ENCODE results near the gene C12orf75. TPM values are rescaled to one million over a fixed set of nuclear protein-coding genes. Genes with fewer than 3 reads are reported as not detected.
A peak's percentile ranks its signal among the peaks of the same experiment; 100 is the strongest.

The C12orf75 gene
- total RNA-seq: 10 to 100 TPM; 17.4 to 28.5 (median 25.3) TPM

DNA sequence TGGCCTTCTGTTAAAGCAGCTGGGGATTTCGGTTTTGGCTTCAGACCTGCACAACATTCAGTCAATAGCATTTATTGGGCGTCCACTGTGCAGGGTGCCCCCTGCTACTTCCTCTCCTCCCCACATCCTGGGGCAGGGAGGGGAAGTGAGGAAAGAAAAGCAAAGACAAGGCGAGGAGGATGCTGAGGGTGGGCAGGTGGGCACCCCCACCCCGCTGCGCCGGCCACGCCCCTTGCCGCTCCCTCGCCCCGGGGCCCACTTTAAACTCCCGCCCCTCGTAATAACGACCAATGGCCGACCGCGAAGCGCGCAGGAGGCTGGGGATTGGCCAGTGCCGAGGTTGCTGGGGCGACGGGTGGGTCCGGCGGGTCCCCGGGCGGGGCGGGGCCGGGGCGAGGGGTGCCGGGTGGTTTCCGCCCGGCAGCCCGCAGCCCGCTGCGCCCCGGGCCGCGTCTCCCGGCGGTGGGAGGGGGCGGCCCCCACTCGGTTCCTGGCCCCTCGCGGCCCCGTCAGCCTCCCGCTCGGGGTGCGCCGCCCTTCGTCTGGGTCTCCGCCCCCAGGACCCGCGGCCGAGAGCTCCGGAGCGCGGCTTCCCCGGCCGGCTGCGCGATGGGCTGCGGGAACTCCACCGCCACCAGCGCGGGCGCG lies at the start of gene C12orf75:
C12orf75 (plus strand) TSS at position 409 of the 648 bp plus-strand sequence; CDS start at position 610, 201 bp downstream.
- WGBS: 0% methylated on average over 3 of the region's 66 CpGs
- no peak for TF ChIP-seq POLR2A (IDR thresholded peaks at IDR 0.05)
- Histone ChIP-seq H3K27ac (peak within 1 kb of the TSS; percentile 68), H3K4me3 (peak within 1 kb of the TSS; percentile 79), H3K27me3 (no peaks in the 10 kb centered on the region), H3K9me3 (no peaks in the 10 kb centered on the region), H3K36me3 (no peaks in the 10 kb centered on the region), H3K4me1 (peaks cover 26% of the 10 kb centered on the region)
- DNase-seq (ENCODE audit: low spot score in 2 of 2): peak; percentile 85 to 86

DNA sequence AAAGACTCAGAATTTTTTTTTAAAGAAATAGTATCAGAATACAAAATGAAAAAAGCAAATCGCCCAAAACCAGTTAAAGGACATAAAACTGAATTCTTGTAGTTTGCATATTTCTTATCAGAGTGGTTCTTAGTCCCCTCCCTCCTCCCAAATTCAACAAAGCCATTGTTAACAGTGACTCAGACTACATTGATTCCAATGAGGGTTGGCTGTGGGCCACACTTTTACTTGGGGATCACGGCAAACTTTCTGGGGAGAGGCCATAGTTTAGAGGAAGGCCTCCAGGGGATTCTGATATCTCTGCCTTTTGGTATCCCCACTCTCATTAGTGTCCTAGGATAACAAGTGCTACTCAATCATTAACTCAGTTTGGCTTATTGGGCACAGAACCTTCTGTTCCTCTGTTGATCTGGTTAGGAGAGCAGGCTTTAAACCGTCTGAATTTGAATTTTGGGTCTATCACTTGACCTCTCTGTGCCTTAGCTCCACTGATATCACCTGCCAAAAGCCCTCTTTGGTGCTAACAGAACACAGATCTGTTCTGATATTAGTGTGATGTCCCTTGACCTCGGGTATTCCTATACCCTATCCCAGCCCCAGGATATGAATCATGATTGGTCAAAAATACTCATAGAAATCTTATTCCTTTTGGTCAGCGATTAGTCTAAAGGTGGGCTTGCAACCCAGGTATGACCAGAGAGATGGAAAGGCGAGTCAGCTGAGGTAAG lies 49.4 kb upstream of the C12orf75 start:
- no peaks in the 10 kb centered on the region for H3K27me3 ChIP-seq
- H3K4me1 ChIP-seq: peaks cover 9% of the 10 kb centered on the region
- no peak for DNase-seq (ENCODE audit: low spot score in 2 of 2)
- H3K4me3 ChIP-seq: no peak overlapping the region
- H3K36me3 ChIP-seq: no peaks in the 10 kb centered on the region
- no peak overlapping the region for H3K27ac ChIP-seq
- TF ChIP-seq, protein P1, sequence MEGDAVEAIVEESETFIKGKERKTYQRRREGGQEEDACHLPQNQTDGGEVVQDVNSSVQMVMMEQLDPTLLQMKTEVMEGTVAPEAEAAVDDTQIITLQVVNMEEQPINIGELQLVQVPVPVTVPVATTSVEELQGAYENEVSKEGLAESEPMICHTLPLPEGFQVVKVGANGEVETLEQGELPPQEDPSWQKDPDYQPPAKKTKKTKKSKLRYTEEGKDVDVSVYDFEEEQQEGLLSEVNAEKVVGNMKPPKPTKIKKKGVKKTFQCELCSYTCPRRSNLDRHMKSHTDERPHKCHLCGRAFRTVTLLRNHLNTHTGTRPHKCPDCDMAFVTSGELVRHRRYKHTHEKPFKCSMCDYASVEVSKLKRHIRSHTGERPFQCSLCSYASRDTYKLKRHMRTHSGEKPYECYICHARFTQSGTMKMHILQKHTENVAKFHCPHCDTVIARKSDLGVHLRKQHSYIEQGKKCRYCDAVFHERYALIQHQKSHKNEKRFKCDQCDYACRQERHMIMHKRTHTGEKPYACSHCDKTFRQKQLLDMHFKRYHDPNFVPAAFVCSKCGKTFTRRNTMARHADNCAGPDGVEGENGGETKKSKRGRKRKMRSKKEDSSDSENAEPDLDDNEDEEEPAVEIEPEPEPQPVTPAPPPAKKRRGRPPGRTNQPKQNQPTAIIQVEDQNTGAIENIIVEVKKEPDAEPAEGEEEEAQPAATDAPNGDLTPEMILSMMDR (IDR thresholded peaks at IDR 0.05): no peak
- H3K9me3 ChIP-seq: no peaks in the 10 kb centered on the region
- 78% methylated on average over 6 of the region's 6 CpGs for WGBS

- Histone ChIP-seq H3K27me3 (no peaks in the 10 kb centered on the region), H3K36me3 (no peaks in the 10 kb centered on the region), H3K4me3 (no peak overlapping the region), H3K9me3 (no peaks in the 10 kb centered on the region), H3K27ac (no peak overlapping the region), H3K4me1 (peaks cover 7% of the 10 kb centered on the region)
- WGBS: 100% methylated on average over 1 of the region's 1 CpG
- no peak for DNase-seq (ENCODE audit: low spot score in 2 of 2)
- no peak for TF ChIP-seq POLR2A (IDR thresholded peaks at IDR 0.05)
- no peak for TF ChIP-seq EP300 (IDR thresholded peaks at IDR 0.05)
- TF ChIP-seq POLR2AphosphoS5 (IDR thresholded peaks at IDR 0.05): no peak
- TF ChIP-seq, protein P1 (IDR thresholded peaks at IDR 0.05): no peak
Observed at GRCh38 chr12:105281694-105282049, 48.8 kb upstream of the C12orf75 start.

GRCh38 chr12:105285378-105285777 lies 45.1 kb upstream of the C12orf75 start:
- no peak overlapping the region for H3K27ac ChIP-seq
- no peak overlapping the region for H3K4me3 ChIP-seq
- no peaks in the 10 kb centered on the region for H3K36me3 ChIP-seq
- DNase-seq (ENCODE audit: low spot score in 2 of 2): no peak
- H3K9me3 ChIP-seq: no peaks in the 10 kb centered on the region
- no peak for TF ChIP-seq POLR2AphosphoS5 (IDR thresholded peaks at IDR 0.05)
- WGBS: 83% methylated on average over 1 of the region's 1 CpG
- no peaks in the 10 kb centered on the region for H3K4me1 ChIP-seq
- no peaks in the 10 kb centered on the region for H3K27me3 ChIP-seq

- no peak overlapping the region for H3K4me3 ChIP-seq
- no peak overlapping the region for H3K27ac ChIP-seq
- no peaks in the 10 kb centered on the region for H3K27me3 ChIP-seq
- no peaks in the 10 kb centered on the region for H3K36me3 ChIP-seq
- H3K4me1 ChIP-seq: no peaks in the 10 kb centered on the region
- H3K9me3 ChIP-seq: no peaks in the 10 kb centered on the region
- WGBS: 79% methylated on average over 1 of the region's 1 CpG
- TF ChIP-seq, protein P1 (IDR thresholded peaks at IDR 0.05): no peak
- TF ChIP-seq POLR2A (IDR thresholded peaks at IDR 0.05): no peak
- TF ChIP-seq POLR2AphosphoS5 (IDR thresholded peaks at IDR 0.05): no peak
- DNase-seq (ENCODE audit: low spot score in 2 of 2): no peak
Observed at GRCh38 chr12:105287408-105287807, 43.1 kb upstream of the C12orf75 start.

GRCh38 chr12:105288311-105288996 lies 42.0 kb upstream of the C12orf75 start:
- no peak for DNase-seq (ENCODE audit: low spot score in 2 of 2)
- 80% methylated on average over 3 of the region's 3 CpGs for WGBS
- TF ChIP-seq EP300 (IDR thresholded peaks at IDR 0.05): no peak
- no peak overlapping the region for H3K27ac ChIP-seq
- no peak overlapping the region for H3K4me3 ChIP-seq
- H3K27me3 ChIP-seq: no peaks in the 10 kb centered on the region
- no peaks in the 10 kb centered on the region for H3K36me3 ChIP-seq
- no peaks in the 10 kb centered on the region for H3K4me1 ChIP-seq
- no peaks in the 10 kb centered on the region for H3K9me3 ChIP-seq
